K562 (cell line): ENCODE measurements around the gene PLEKHA6. TPM values are rescaled to one million over a fixed set of nuclear protein-coding genes. Genes with fewer than 3 reads are reported as not detected.

ENCODE experiments used
- BDP1 ChIP-seq: IDR thresholded peaks from 3 replicates; pipeline ENCODE4 v1.6.1; 2011; ENCODE audit not compliant: insufficient read length, insufficient read depth
- CBFA2T2 ChIP-seq: fragments of 450-650 bp; conservative IDR thresholded peaks from 2 replicates; pipeline ENCODE4 v1.6.1; 2017; ENCODE audit warnings: mild to moderate bottlenecking
- CBX5 ChIP-seq: IDR thresholded peaks from 2 replicates; pipeline ENCODE4 v1.6.1; 2014; ENCODE audit warnings: low read depth, borderline replicate concordance
- CREBBP ChIP-seq: IDR thresholded peaks from one replicate; pipeline ENCODE4 v1.6.1; 2012; ENCODE audit warnings: low read depth, mild to moderate bottlenecking, control low read depth, inconsistent platforms, low read length
- MCM3 ChIP-seq: fragments of 450-650 bp; IDR thresholded peaks from 2 replicates; pipeline ENCODE4 v1.6.1; 2016
- PHB ChIP-seq: fragments of 250-450 bp; sonication (Bioruptor Pico); IDR thresholded peaks from 2 replicates; pipeline ENCODE4 v1.5.0; 2021
- PHF8 ChIP-seq: fragments of 200-600 bp; sonication (generic); IDR thresholded peaks from 2 replicates; pipeline ENCODE4 v1.6.1; 2012; ENCODE audit warnings: mixed run types, mild to moderate bottlenecking, inconsistent platforms, low read length, moderate library complexity, borderline replicate concordance
- SLC30A9 ChIP-seq: fragments of 250-450 bp; sonication (Bioruptor Pico); IDR thresholded peaks from 2 replicates; pipeline ENCODE4 v1.8.0; 2022; ENCODE audit warnings: mild to moderate bottlenecking, moderate library complexity
- SPI1 ChIP-seq: IDR thresholded peaks from 2 replicates; pipeline ENCODE4 v1.6.1; 2011; ENCODE audit warnings: low read depth, low read length, control low read depth, borderline replicate concordance
- SREBF2 ChIP-seq: sonication (generic); formaldehyde crosslinking; IDR thresholded peaks from 2 replicates; pipeline ENCODE4 v1.4.0; 2020; ENCODE audit warnings: mild to moderate bottlenecking, missing genetic modification reagents
- TAF1 ChIP-seq: IDR thresholded peaks from 2 replicates; pipeline ENCODE4 v1.6.1; 2011; ENCODE audit warnings: mild to moderate bottlenecking, low read length, moderate library complexity; ENCODE audit not compliant: insufficient read depth, control insufficient read depth, severe bottlenecking; ENCODE audit errors: extremely low read depth
- ZNF140 ChIP-seq: fragments of 250-450 bp; sonication (Bioruptor Pico); IDR thresholded peaks from 2 replicates; pipeline ENCODE4 v1.8.0; 2021; ENCODE audit warnings: moderate library complexity, mild to moderate bottlenecking, inconsistent platforms
- polyA plus RNA-seq, 8 experiments: library from polyadenylated mRNA; depleted of rRNA in 4 of 8; stranded (reverse) in 5 of 8; unstranded in 3 of 8; fragments of >200 nt; fragmentation: Nextera tagmentation in 2 of 8; fragmentation: Illumina TruSeq in 1 of 8; extraction: Ambion mirVana in 2 of 8; extraction: Trizol in 1 of 8; gene quantifications; 2 replicates each; pipeline versions ENCODE4 v1.2.1 to v1.2.3, GENCODE V29; 2011 to 2014; ENCODE audit warnings: inconsistent platforms in 1 of 8, missing spikeins in 1 of 8
- total RNA-seq, 7 experiments: library from RNA; depleted of rRNA in 6 of 7; stranded (reverse); fragments of >200 nt in 6 of 7; fragmentation: Illumina TruSeq in 2 of 7; extraction: Trizol in 2 of 7; gene quantifications; 2 replicates each; pipeline versions ENCODE4 v1.2.1 to v1.2.3, GENCODE V29; 2011 to 2021; ENCODE audit warnings: low replicate concordance in 1 of 7
- TF ChIP-seq, protein P1 (sequence below): sonication (generic); formaldehyde crosslinking; IDR thresholded peaks from 2 replicates; pipeline ENCODE4 v1.8.0; 2023; ENCODE audit warnings: missing genetic modification reagents, mild to moderate bottlenecking, borderline replicate concordance
- TF ChIP-seq, protein P2 (sequence below): sonication (generic); formaldehyde crosslinking; IDR thresholded peaks from 2 replicates; pipeline ENCODE4 v1.9.0; 2022; ENCODE audit warnings: mild to moderate bottlenecking, missing genetic modification reagents
- TF ChIP-seq, protein P3 (sequence below): fragments of 250-450 bp; sonication (Bioruptor Pico); IDR thresholded peaks from 2 replicates; pipeline ENCODE4 v1.8.0; 2022; ENCODE audit warnings: inconsistent platforms, mild to moderate bottlenecking, moderate library complexity, borderline replicate concordance
- TF ChIP-seq, protein P4 (sequence below), 2 experiments: fragments of 450-650 bp; IDR thresholded peaks; 2 replicates each; pipeline ENCODE4 v1.6.1; 2016
- TF ChIP-seq, protein P5 (sequence below): IDR thresholded peaks from 3 replicates; pipeline ENCODE4 v1.6.1; 2011; ENCODE audit warnings: borderline replicate concordance, mild to moderate bottlenecking; ENCODE audit not compliant: insufficient read length, insufficient read depth
- TF ChIP-seq, protein P6 (sequence below): fragments of 250-450 bp; sonication (Bioruptor Pico); IDR thresholded peaks from 2 replicates; pipeline ENCODE4 v1.6.1; 2021; ENCODE audit warnings: mild to moderate bottlenecking

Gene PLEKHA6
- total and polyA plus RNA-seq, 9 of the 15 experiments (the other 6 are each of a cell fraction or from before 2014, with no cell fraction given) = under 0.01 to 0.33 (median 0.01) TPM; not detected in 4

DNA sequence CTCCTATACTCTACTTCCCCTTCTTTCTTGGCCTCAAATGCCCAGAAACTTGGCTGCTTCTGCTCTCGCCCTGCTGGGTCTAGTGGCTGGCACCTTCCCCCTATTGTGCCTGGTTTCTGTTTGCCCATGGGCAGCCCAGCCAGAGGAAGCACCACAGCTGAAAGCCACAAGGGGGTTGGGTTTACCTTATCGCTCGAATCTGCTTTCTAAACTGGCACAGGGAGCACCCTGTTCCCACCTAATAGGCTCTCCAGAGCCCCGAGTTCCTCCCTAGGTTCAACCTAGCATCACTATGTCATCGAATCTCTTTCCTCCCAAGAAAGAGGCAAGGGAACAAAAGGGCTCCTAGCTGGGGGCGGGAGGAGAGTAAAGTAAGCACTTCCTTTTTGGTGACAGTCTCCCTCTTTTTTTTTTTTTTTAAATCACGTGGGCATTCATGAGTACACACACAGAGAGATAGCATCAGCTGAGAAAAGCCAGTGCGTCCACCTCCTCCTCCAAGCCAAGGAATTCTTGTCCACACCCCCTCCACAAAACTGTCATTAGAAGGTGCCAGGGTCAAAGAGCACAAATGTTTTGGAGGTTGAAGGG, 72.8 kb downstream of the PLEKHA6 start (continued):
- TF ChIP-seq, protein P1, sequence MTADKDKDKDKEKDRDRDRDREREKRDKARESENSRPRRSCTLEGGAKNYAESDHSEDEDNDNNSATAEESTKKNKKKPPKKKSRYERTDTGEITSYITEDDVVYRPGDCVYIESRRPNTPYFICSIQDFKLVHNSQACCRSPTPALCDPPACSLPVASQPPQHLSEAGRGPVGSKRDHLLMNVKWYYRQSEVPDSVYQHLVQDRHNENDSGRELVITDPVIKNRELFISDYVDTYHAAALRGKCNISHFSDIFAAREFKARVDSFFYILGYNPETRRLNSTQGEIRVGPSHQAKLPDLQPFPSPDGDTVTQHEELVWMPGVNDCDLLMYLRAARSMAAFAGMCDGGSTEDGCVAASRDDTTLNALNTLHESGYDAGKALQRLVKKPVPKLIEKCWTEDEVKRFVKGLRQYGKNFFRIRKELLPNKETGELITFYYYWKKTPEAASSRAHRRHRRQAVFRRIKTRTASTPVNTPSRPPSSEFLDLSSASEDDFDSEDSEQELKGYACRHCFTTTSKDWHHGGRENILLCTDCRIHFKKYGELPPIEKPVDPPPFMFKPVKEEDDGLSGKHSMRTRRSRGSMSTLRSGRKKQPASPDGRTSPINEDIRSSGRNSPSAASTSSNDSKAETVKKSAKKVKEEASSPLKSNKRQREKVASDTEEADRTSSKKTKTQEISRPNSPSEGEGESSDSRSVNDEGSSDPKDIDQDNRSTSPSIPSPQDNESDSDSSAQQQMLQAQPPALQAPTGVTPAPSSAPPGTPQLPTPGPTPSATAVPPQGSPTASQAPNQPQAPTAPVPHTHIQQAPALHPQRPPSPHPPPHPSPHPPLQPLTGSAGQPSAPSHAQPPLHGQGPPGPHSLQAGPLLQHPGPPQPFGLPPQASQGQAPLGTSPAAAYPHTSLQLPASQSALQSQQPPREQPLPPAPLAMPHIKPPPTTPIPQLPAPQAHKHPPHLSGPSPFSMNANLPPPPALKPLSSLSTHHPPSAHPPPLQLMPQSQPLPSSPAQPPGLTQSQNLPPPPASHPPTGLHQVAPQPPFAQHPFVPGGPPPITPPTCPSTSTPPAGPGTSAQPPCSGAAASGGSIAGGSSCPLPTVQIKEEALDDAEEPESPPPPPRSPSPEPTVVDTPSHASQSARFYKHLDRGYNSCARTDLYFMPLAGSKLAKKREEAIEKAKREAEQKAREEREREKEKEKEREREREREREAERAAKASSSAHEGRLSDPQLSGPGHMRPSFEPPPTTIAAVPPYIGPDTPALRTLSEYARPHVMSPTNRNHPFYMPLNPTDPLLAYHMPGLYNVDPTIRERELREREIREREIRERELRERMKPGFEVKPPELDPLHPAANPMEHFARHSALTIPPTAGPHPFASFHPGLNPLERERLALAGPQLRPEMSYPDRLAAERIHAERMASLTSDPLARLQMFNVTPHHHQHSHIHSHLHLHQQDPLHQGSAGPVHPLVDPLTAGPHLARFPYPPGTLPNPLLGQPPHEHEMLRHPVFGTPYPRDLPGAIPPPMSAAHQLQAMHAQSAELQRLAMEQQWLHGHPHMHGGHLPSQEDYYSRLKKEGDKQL (CRISPR knock-in tag) = no peak
- TF ChIP-seq BDP1 (no peak), PHB (CRISPR knock-in tag) (no peak), PHF8 (no peak), CREBBP (no peak), CBFA2T2 (0 out of 2 replicates have a peak, but pooled peaks have one; percentile 8), SLC30A9 (CRISPR knock-in tag) (no peak), TAF1 (no peak), SREBF2 (CRISPR knock-in tag) (no peak), ZNF140 (CRISPR knock-in tag) (no peak), CBX5 (no peak), MCM3 (no peak), SPI1 (peak; percentile 78; the same call in 1 of the 2 replicates)
- TF ChIP-seq, protein P2, sequence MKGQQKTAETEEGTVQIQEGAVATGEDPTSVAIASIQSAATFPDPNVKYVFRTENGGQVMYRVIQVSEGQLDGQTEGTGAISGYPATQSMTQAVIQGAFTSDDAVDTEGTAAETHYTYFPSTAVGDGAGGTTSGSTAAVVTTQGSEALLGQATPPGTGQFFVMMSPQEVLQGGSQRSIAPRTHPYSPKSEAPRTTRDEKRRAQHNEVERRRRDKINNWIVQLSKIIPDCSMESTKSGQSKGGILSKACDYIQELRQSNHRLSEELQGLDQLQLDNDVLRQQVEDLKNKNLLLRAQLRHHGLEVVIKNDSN (CRISPR knock-in tag) = peak; percentile 77
- TF ChIP-seq, protein P3, sequence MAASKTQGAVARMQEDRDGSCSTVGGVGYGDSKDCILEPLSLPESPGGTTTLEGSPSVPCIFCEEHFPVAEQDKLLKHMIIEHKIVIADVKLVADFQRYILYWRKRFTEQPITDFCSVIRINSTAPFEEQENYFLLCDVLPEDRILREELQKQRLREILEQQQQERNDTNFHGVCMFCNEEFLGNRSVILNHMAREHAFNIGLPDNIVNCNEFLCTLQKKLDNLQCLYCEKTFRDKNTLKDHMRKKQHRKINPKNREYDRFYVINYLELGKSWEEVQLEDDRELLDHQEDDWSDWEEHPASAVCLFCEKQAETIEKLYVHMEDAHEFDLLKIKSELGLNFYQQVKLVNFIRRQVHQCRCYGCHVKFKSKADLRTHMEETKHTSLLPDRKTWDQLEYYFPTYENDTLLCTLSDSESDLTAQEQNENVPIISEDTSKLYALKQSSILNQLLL (CRISPR knock-in tag) = no peak
- TF ChIP-seq, protein P4, sequence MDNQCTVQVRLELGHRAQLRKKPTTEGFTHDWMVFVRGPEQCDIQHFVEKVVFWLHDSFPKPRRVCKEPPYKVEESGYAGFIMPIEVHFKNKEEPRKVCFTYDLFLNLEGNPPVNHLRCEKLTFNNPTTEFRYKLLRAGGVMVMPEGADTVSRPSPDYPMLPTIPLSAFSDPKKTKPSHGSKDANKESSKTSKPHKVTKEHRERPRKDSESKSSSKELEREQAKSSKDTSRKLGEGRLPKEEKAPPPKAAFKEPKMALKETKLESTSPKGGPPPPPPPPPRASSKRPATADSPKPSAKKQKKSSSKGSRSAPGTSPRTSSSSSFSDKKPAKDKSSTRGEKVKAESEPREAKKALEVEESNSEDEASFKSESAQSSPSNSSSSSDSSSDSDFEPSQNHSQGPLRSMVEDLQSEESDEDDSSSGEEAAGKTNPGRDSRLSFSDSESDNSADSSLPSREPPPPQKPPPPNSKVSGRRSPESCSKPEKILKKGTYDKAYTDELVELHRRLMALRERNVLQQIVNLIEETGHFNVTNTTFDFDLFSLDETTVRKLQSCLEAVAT (IDR thresholded peaks at IDR 0.05) = no peak
- TF ChIP-seq, protein P5, sequence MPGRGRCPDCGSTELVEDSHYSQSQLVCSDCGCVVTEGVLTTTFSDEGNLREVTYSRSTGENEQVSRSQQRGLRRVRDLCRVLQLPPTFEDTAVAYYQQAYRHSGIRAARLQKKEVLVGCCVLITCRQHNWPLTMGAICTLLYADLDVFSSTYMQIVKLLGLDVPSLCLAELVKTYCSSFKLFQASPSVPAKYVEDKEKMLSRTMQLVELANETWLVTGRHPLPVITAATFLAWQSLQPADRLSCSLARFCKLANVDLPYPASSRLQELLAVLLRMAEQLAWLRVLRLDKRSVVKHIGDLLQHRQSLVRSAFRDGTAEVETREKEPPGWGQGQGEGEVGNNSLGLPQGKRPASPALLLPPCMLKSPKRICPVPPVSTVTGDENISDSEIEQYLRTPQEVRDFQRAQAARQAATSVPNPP = no peak
- TF ChIP-seq, protein P6, sequence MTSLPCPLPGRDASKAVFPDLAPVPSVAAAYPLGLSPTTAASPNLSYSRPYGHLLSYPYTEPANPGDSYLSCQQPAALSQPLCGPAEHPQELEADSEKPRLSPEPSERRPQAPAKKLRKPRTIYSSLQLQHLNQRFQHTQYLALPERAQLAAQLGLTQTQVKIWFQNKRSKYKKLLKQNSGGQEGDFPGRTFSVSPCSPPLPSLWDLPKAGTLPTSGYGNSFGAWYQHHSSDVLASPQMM (CRISPR knock-in tag) = no peak
